ENCODE measurements around the gene SLC4A5. TPM values are rescaled to one million over a fixed set of nuclear protein-coding genes. Genes with fewer than 3 reads are reported as not detected.

The SLC4A5 gene
- total RNA-seq, 1 experiment from 2014 or later = 1.8 TPM

- Mint-ChIP-seq H3K4me1 (0 out of 2 replicates have a peak, but pooled peaks cover 3% of the 10 kb centered on the region), H3K9me3 (no peaks in the 10 kb centered on the region), H3K36me3 (peaks cover 85% of the 10 kb centered on the region), H3K4me3 (no peak overlapping the region), H3K27me3 (ENCODE audit: low read depth) (no peaks in the 10 kb centered on the region), H3K27ac (no peak overlapping the region)
- ATAC-seq = no peak
- no peak for DNase-seq (ENCODE audit: low spot score)
- TF ChIP-seq ESRRA (CRISPR knock-in tag; IDR thresholded peaks at IDR 0.05; ENCODE audit: borderline replicate concordance) (no peak), ZNF263 (CRISPR knock-in tag; IDR thresholded peaks at IDR 0.05; ENCODE audit: low read depth) (no peak), GTF2I (CRISPR knock-in tag; conservative IDR thresholded peaks at IDR 0.05) (no peak), E2F1 (CRISPR knock-in tag; IDR thresholded peaks at IDR 0.05) (no peak), OVOL2 (CRISPR knock-in tag; IDR thresholded peaks at IDR 0.05; ENCODE audit: borderline replicate concordance) (no peak), ARID4B (CRISPR knock-in tag; IDR thresholded peaks at IDR 0.05; ENCODE audit: borderline replicate concordance) (no peak), HMGA2 (CRISPR knock-in tag; IDR thresholded peaks at IDR 0.05) (no peak), ZNF219 (CRISPR knock-in tag; IDR thresholded peaks at IDR 0.05; ENCODE audit: borderline replicate concordance) (no peak), NR2C2 (CRISPR knock-in tag; IDR thresholded peaks at IDR 0.05) (no peak), NFYB (CRISPR knock-in tag; conservative IDR thresholded peaks at IDR 0.05; ENCODE audit: low read depth) (no peak), ZNF416 (CRISPR knock-in tag; IDR thresholded peaks at IDR 0.05) (no peak), FOXK1 (CRISPR knock-in tag; IDR thresholded peaks at IDR 0.05) (no peak)
- TF ChIP-seq, protein P1, sequence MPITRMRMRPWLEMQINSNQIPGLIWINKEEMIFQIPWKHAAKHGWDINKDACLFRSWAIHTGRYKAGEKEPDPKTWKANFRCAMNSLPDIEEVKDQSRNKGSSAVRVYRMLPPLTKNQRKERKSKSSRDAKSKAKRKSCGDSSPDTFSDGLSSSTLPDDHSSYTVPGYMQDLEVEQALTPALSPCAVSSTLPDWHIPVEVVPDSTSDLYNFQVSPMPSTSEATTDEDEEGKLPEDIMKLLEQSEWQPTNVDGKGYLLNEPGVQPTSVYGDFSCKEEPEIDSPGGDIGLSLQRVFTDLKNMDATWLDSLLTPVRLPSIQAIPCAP (CRISPR knock-in tag; IDR thresholded peaks at IDR 0.05) = no peak
- TF ChIP-seq, protein P2, sequence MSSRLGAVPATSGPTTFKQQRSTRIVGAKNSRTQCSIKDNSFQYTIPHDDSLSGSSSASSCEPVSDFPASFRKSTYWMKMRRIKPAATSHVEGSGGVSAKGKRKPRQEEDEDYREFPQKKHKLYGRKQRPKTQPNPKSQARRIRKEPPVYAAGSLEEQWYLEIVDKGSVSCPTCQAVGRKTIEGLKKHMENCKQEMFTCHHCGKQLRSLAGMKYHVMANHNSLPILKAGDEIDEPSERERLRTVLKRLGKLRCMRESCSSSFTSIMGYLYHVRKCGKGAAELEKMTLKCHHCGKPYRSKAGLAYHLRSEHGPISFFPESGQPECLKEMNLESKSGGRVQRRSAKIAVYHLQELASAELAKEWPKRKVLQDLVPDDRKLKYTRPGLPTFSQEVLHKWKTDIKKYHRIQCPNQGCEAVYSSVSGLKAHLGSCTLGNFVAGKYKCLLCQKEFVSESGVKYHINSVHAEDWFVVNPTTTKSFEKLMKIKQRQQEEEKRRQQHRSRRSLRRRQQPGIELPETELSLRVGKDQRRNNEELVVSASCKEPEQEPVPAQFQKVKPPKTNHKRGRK (CRISPR knock-in tag; IDR thresholded peaks at IDR 0.05; ENCODE audit: borderline replicate concordance) = no peak
- TF ChIP-seq, protein P3, sequence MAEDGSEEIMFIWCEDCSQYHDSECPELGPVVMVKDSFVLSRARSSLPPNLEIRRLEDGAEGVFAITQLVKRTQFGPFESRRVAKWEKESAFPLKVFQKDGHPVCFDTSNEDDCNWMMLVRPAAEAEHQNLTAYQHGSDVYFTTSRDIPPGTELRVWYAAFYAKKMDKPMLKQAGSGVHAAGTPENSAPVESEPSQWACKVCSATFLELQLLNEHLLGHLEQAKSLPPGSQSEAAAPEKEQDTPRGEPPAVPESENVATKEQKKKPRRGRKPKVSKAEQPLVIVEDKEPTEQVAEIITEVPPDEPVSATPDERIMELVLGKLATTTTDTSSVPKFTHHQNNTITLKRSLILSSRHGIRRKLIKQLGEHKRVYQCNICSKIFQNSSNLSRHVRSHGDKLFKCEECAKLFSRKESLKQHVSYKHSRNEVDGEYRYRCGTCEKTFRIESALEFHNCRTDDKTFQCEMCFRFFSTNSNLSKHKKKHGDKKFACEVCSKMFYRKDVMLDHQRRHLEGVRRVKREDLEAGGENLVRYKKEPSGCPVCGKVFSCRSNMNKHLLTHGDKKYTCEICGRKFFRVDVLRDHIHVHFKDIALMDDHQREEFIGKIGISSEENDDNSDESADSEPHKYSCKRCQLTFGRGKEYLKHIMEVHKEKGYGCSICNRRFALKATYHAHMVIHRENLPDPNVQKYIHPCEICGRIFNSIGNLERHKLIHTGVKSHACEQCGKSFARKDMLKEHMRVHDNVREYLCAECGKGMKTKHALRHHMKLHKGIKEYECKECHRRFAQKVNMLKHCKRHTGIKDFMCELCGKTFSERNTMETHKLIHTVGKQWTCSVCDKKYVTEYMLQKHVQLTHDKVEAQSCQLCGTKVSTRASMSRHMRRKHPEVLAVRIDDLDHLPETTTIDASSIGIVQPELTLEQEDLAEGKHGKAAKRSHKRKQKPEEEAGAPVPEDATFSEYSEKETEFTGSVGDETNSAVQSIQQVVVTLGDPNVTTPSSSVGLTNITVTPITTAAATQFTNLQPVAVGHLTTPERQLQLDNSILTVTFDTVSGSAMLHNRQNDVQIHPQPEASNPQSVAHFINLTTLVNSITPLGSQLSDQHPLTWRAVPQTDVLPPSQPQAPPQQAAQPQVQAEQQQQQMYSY (CRISPR knock-in tag; IDR thresholded peaks at IDR 0.05) = no peak
- TF ChIP-seq, protein P4, sequence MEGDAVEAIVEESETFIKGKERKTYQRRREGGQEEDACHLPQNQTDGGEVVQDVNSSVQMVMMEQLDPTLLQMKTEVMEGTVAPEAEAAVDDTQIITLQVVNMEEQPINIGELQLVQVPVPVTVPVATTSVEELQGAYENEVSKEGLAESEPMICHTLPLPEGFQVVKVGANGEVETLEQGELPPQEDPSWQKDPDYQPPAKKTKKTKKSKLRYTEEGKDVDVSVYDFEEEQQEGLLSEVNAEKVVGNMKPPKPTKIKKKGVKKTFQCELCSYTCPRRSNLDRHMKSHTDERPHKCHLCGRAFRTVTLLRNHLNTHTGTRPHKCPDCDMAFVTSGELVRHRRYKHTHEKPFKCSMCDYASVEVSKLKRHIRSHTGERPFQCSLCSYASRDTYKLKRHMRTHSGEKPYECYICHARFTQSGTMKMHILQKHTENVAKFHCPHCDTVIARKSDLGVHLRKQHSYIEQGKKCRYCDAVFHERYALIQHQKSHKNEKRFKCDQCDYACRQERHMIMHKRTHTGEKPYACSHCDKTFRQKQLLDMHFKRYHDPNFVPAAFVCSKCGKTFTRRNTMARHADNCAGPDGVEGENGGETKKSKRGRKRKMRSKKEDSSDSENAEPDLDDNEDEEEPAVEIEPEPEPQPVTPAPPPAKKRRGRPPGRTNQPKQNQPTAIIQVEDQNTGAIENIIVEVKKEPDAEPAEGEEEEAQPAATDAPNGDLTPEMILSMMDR (IDR thresholded peaks at IDR 0.05) = no peak
- TF ChIP-seq, protein P5, sequence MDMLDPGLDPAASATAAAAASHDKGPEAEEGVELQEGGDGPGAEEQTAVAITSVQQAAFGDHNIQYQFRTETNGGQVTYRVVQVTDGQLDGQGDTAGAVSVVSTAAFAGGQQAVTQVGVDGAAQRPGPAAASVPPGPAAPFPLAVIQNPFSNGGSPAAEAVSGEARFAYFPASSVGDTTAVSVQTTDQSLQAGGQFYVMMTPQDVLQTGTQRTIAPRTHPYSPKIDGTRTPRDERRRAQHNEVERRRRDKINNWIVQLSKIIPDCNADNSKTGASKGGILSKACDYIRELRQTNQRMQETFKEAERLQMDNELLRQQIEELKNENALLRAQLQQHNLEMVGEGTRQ (CRISPR knock-in tag; IDR thresholded peaks at IDR 0.05) = no peak
- ChIA-PET CTCF (no interaction called here), POLR2A (no interaction called here)
These were observed 21.6 kb upstream of the SLC4A5 start for GRCh38 chr2:74364533-74365505.
